GM19463 (cell line): ENCODE data around the gene TET2.

ENCODE experiments used
- ATAC-seq: cut with Tn5 transposase; IDR thresholded peaks from one replicate; pipeline ENCODE4 v1.9.1; 2021; ENCODE audit warnings: mild to moderate bottlenecking, moderate library complexity; ENCODE audit not compliant: unreplicated experiment

TET2 gene

DNA sequence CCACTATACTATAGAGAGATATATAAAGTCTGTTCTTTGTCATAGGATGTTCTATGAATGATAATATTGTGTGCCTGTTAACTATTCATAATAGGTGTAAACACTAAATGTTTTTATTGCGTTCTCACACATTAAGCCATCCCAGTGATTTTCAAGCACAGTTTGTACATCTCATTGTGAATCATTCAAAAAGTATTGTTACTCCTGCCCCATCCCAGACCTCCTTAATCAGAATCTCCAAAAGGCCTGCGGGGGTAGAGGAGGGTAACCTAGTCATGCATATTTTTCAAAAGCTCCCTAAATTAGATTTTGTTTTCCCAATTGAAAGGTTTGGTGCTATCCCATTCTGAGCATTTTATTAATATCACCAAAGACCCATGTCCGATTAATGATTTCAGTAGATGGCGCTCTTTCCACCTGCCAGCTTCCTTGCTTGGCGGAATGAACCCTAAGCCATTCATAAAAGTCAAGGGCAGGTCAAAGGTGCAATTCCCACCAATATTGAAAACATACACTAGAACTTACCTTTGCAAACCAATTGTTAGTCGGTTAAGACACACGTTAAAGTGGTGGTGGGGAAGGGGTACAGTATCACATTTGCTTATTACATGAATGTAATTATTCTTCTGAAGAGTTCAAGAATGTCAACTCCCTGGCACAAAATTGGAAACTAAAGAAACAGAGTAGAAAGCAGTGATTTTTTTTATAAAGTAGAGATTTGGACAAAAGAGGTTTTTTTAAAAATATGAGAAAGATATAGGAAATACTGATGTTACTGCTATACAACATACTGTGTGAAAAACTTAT, 5.8 kb upstream of the TET2 start:
- ATAC-seq, result no peak

DNA sequence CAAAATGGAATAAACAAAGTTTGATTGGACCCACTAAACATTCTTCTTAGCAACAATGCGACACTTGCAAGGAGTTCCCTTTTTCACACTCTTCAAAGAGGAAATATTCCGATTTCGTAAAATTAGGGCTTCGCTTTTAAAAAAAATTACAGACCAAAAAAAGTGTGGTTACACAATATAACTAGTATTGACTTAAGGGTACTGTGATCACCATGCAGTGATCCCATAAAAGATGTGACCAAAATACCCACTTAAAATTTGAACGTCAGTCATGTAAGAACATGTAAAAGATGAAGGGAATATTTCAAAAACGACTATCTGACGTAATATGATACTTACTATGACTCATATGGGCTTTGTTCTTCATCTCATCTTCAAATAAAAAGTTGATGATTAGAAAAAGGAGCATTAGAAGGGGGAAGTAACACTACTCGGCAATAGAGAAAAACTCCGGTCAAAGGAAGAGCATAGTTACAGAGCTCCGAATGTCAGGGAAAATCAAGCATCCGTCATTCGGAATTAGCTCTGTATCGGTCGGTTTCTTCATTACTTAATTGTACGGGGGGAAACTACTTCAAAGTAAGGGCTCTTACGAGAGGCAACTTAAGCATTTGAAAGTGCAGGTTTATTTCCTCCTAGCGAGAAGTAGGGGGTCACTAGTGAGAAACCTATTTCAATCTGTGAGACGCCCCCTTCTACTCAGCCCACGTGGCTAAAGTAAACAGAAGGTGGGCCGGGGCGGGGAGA, 1.3 kb upstream of the TET2 start:
- ATAC-seq, result peak; percentile 0

DNA sequence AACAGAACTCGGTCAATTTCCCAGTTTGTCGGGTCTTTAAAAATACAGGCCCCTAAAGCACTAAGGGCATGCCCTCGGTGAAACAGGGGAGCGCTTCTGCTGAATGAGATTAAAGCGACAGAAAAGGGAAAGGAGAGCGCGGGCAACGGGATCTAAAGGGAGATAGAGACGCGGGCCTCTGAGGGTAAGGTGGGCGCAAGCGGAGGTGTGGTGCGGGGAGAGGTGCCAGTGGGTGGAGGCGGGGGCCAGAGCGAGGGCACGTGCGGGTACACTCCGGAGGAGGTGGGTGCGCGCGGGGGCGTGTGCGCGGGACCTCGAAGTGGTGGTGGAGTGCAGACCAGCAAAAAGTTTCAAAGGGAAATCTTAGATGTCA, 787 bp upstream of the TET2 start:
- peak; percentile 15 for ATAC-seq

DNA sequence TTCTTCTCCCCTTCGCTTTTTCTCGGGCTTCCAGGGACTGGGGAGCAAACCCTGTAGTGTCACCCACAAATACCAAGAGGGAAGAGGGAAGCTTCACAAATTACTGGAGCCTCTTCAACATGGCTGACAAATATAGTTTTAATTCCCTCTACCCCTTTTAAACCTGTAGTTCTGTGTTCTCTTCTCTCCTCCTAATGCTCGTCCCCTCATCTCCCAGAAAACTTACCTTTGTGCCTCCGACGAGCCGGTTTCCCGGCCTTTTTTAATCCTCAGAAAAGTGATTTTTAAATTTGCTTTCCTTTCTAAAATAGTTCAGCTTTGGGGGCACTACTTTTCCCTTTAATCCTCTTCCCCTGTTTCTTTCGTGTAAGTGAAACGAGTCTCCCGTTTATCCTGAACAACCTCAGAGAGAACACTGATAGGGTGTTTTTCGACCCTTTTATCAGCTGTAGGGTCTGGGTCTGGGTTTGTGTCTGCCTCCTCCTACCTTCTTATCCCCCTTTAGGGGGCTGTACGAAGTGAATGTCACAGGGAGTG, 408 bp downstream of the TET2 start:
- peak; percentile 3 for ATAC-seq

DNA sequence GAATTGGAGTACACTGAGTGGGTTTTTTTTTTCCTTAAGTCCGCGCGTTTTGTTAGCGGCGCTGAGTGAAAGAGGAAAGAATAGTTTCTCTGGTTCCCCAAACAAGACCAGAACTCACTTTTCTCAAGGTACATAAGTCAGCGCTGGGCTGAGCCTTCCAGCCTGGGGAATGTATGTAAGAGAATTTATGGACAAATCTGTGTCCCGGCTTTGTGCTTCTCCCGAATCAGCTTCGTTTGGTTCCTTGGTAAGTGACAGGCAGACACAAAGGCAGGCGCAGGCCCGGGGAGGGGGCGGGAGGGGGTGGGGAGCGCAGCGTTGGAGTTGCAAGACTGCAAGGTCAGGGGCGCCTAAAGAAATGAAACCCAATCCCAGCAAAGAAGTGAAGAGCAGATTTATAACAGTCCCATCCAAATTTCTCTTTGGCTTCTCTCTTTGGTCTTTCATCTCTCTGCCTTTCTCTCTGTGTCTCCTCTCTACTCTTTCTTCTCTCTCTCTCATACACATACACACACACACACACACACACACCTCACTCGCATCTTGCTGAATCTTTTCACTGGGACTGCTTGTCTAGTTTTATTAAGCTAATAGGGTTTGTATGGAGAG, 981 bp downstream of the TET2 start:
- no peak for ATAC-seq

DNA sequence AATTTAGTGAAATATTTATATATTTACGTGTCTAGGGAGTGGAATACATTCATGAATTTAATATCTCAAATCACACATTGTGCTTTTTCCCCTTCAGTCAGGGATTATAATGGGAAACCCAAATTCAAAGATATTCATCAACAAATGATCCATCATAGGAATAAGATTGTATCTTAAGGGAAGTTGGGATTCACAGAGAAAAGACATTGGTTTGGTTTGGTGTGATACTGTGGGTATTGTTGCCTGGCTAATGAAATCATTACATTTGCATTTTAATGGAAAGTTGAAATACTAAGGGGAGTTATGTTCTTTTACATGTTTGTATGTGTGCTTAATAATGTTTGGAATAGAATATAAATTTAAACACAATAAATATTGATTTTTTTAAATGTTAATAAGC, 1.7 kb downstream of the TET2 start:
- no peak for ATAC-seq

DNA sequence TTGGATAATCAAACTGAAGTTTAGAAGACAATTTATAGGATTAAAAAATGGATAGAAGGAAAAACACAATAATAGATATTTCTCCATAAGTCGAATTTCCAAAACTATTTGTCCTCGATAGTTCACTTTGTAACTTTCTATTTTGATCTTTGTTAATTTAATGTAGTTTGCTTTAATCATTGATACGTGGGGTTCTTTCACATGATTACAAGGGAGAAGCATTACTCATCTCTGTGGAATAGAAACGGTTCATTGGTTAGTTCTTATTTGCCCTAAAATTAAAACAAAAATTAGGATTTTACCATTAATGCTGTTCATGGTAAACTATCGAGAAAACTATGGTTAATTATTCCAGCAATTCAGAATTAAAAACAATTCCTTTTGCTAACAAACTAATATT, 2.1 kb downstream of the TET2 start:
- ATAC-seq, result no peak

DNA sequence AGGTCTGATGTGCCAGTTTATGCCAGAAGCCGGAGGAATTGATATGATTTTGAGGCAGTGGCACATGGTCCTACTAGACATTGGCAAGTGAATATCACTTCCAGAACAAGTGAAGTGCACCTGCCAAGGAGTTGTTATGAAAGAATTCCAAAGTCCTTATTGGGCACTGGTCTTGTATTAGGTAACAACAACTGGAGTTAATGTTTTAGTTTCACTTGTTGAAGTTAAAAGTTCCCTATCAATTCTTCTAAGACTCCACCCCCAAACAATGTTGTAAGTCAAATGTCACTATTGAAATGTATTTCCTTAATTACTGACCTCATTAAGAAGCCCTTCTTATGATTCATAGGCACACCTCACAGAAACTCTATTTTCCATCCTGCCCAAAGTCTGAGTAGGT, 3.1 kb downstream of the TET2 start:
- no peak for ATAC-seq

DNA sequence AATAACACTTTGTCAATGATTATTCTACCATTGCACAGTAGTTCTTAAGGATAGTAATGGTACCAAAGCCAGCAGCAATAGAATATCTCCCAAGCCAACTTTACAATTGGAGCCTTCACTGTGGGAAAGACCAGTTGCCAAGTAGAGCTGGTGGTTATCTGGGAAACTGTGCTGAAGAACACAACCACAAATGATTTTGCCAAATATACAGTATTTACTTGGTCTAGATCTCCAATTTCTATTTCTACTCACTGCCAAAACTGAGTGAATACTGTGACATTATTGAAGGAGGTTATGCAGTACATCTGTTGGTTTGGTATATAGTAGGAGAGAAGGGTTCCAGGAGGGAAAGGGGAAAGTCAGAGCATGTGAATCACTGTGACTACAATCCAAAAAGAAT, 3.8 kb downstream of the TET2 start:
- ATAC-seq, result no peak

DNA sequence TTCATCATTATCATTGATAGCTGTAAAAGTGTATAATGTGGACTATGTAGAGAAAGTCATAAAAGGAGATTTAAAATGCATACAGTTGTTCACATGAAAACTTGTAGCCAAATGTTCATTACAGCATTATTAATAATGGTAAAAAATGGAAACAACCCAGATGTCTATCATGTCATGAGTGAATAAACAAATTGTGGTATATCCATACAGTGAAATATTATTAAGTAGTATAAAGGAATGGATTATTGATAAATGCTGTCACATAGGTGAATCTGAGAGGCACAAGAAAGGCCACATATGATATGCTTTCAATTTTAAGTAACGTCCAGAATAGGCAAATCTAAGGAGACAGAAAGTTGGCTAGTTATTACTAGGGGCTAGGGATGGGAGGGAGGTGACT, 7.1 kb downstream of the TET2 start:
- ATAC-seq, result no peak

DNA sequence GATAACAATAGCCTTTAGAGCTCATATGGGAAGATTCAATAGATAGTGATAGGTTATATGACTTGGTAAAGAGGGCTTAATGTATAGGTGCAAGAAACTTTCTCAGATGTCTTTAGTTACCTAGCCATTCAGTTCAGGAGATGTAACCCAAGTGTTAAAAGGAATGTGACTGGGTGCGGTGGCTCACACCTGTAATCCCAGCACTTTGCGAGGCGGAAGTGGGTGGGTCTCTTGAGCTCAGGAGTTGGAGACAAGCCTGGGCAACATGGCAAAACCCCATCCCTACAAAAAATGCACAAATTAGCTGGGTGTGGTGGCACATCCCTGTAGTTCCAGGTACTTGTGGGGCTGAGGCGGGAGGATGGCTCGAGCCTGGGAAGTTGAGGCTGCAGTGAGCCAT, 7.9 kb downstream of the TET2 start:
- ATAC-seq, result no peak

DNA sequence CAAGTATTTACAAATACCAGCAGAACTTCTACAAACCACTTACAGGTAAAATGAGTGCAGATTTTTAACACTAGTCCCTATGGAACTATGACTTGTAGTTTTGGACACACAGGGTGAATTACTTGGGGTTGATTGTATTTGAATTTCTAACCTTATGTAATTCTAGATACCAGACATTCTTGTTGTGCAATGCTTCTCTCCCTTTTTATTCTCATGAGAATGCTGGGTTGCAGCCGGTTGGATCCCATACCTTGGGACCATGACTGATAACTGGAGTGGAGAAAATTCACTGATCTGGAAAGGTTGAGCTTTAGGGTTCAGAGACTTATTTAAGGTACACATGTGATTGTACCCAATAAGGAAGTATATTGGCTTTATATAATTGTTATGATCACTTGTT, 8.8 kb downstream of the TET2 start:
- ATAC-seq, result no peak

DNA sequence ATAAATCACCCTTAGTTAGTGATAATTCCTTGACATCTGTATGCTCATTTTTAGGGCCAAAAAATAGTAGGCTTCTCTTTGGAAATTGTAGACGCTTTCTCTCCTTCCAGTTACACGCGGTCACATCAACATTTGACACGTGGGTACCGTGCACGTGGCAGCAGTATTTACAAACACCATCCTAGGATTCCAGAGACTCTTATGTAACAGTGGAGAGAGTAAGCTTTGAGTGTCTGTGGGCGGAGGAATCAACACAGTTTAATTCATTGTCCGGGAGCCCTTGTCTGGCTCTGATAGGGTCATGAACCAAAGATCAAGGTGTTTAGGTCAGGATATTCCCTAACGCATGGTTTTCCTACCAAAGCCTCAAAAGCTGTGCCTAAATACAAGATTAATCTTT, 12.2 kb downstream of the TET2 start:
- no peak for ATAC-seq

DNA sequence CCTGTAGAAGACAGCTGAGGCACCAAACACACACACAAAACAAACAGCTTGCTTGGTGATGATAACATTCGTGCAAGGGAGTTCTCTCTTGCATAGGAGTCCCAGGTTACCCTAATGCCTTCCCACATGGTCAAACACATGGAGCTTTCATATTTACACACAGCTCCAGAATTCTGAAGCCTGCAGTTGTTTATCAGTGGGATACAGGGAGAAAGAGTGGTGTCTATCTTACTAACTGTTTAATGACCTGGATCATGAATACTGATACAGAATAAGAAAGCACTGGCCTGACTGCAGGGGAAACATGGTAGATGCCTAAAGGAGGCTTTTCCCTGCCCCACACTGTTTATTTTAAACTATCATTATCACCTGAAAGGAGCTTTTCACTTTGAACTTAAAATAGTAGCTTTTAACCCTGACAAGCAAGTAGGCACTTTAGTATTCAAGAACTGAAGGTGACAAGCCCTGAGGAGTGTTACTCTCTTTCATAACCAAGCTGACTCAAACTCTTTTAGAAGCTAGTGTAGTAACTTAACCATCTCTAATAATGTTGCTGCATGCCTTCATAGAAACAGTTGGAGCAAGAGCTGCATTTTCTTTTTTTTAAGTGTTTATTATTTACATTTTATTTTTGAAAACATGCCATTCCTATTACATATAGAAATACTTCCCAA, 15.6 kb downstream of the TET2 start:
- no peak for ATAC-seq

DNA sequence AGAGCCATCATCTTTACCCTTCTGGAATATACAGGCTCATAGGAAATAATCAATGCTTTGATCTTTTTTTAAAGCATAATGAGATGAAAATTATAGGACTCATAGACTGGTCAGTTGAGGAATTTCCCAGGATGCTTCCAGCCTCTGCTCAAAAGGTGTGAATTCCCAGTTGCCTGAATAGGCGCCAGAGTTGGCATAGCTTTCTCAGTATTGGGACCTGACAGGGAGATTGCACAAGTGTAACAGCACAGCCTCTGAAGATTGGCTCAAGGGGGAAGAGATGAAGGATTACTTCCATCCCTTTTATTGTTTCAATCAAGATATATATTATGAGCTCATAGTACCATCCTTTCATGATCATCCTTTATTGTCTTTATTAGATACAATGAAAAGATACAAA, 17.9 kb downstream of the TET2 start:
- no peak for ATAC-seq

DNA sequence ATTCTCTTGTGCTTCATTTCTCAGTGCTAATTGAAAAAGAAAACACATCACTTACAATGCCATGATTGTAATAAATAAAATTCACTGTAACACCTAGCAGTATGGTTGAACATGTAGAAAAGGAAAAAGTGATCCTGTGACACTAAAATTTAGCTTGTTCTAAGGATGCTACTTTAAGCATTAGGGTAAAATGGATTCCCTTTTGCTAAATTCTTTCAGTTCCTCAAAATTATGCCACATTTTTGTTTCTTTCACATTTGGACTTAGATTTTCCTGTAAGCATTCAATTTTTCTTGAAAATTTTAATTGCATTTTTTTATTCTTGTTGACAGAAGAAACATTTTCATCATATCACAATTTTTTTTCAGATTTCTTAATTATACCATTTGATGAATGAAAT, 19.4 kb downstream of the TET2 start:
- ATAC-seq, result no peak

DNA sequence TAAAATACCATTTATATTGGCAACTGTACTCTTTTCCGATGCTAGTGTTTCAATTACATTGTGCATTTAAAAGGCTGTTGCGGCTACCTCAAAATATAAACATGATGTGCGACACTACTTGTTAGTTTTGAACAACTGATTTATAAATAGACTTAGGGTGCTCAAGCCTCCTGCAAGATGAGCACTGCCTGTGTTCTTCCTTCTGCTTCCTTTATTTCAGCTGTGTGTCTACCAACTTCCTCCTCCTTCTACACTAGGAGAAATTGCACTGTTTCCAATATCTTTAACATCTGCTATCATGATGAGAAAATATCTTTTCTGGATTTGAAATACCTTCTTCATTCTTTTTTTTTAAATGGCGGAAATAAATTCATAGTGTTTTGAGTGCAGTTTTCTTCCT, 24.0 kb downstream of the TET2 start:
- no peak for ATAC-seq

DNA sequence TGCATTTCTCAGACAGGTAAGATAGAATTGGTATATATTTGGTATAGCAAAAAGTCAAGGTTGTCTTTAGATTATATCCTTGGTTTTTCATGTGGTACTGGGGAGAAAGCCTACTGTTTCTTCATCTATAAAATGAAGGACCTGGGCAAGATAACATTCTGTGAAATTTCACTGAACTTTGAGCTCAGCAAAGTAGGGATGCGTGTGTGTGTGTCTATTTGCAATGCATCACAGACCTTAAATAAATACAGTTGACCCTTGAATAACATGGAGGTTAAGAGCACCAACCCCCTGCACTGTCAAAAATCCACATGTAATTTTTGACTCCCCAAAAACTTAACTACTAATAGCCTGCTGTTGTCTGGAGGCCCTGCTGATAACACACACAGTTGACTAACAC, 25.2 kb downstream of the TET2 start:
- no peak for ATAC-seq

DNA sequence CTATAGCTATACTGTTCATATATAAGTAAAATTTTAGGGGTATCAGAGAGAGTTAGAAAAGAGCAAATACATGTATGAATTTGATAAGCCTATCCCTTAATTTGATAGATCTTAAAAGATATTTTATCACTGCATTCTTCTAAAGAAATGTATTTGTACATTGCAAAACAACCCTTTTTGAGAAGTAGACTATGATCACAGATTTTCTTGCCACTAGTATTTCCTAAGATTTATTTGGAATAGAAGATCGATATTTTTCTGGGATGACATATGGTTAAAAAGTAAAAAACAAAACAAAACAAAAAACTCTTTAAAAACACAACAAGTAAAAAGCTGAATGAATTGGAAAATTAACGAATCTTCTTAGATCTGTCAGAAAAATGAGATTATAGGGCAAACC, 27.4 kb downstream of the TET2 start:
- no peak for ATAC-seq

DNA sequence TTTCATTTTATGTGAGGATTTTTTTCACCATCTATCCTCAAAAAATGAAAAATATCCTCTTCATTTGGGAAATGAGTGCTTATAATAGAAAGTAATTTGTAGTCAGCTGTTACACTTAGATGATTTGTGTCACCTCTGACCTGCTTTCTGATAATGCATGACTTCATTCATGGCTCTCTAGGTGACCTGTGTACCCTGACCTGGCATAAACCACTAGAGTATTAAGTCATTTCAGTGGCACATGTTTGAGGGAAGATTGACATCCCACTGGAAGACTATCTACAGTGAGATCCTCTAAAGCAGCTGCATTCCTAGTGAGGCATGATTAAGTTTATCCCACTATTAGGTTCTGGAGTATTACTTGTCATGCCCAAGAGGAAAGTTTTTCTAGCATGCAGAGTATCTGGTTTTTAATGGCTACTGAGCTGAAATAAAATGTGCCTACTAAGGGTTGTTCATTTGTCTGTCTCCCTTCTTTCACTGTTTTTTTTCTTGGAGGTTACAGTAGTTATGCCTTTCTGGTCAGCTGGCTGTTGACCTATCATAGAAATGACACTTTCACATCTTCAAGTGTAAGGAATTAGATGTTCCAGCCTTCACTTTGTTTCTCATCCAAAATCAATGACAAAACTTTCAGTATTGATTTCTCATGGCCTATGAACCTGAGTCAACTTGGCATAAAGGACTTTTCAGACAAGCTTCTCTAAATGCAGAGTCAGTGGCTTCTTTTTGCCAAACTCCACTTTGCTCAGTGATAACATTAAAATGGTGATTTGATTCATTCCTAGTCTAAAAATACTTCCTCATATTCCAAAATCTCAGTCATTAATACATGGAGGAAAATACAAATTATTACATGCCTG, 33.1 kb downstream of the TET2 start:
- no peak for ATAC-seq
